Erythroblast (primary cell): ENCODE results near the gene HLCS.

Source experiments
- GATA1 ChIP-seq: IDR thresholded peaks from 2 replicates; pipeline ENCODE4 v1.6.1; 2011; ENCODE audit warnings: low read depth, mild to moderate bottlenecking, control low read depth, low read length, moderate library complexity
- POLR2A ChIP-seq: IDR thresholded peaks from 2 replicates; pipeline ENCODE4 v1.6.1; 2011; ENCODE audit warnings: mild to moderate bottlenecking, low read length

- TF ChIP-seq POLR2A (no peak), GATA1 (no peak)
Measured at GRCh38 chr21:37000381-37000780, 33.9 kb upstream of the HLCS start.
